ENCODE results near the gene PROM2.

The PROM2 gene

GRCh38 chr2:95310216-95310615 lies 36.0 kb downstream of the PROM2 start:
- no peak for DNase-seq

GRCh38 chr2:95310651-95311050 lies 36.4 kb downstream of the PROM2 start:
- DNase-seq: no peak

- DNase-seq: no peak
These were observed 37.7 kb downstream of the PROM2 start for GRCh38 chr2:95311815-95312542.

- DNase-seq: no peak
These were observed 38.4 kb downstream of the PROM2 start for GRCh38 chr2:95312543-95313201.

GRCh38 chr2:95313296-95314131 lies 39.3 kb downstream of the PROM2 start:
- no peak for DNase-seq

- DNase-seq: no peak
These were observed 40.3 kb downstream of the PROM2 start for GRCh38 chr2:95314598-95314963.

- no peak for DNase-seq
These were observed 40.8 kb downstream of the PROM2 start for GRCh38 chr2:95314964-95315611.

GRCh38 chr2:95315801-95316411 lies 41.7 kb downstream of the PROM2 start:
- DNase-seq: no peak

GRCh38 chr2:95316466-95317122 lies 42.3 kb downstream of the PROM2 start:
- no peak for DNase-seq

GRCh38 chr2:95317123-95317500 lies 42.9 kb downstream of the PROM2 start:
- no peak for DNase-seq

- no peak for DNase-seq
These were observed 43.6 kb downstream of the PROM2 start for GRCh38 chr2:95317665-95318425.

- DNase-seq: no peak
These were observed 44.4 kb downstream of the PROM2 start for GRCh38 chr2:95318431-95319220.

- no peak for DNase-seq
These were observed 45.5 kb downstream of the PROM2 start for GRCh38 chr2:95319481-95320343.

GRCh38 chr2:95320344-95320712 lies 46.1 kb downstream of the PROM2 start:
- DNase-seq: no peak

GRCh38 chr2:95320986-95321767 lies 46.9 kb downstream of the PROM2 start:
- no peak for DNase-seq

- DNase-seq: no peak
These were observed 49.3 kb downstream of the PROM2 start for GRCh38 chr2:95323347-95324155.

- DNase-seq: no peak
These were observed 50.8 kb downstream of the PROM2 start for GRCh38 chr2:95325026-95325425.

All from DMS 273 treated with DMSO at 0.1 percent for 48 hours (cell line).